Activated CD8-positive, alpha-beta T cell treated with anti-CD3 and anti-CD28 coated beads for 36 hours (primary cell): ENCODE measurements around the gene ZNF771. TPM values are rescaled to one million over a fixed set of nuclear protein-coding genes. Genes with fewer than 3 reads are reported as not detected.

ENCODE experiments used
- ATAC-seq: fragments of 200-7000 bp; cut with Tn5 transposase; one replicate; pipeline ENCODE4 v1.10.0; 2021; ENCODE audit warnings: mild to moderate bottlenecking, moderate library complexity
- CTCF ChIA-PET: fragments of 350-600 bp; sonication (Branson Sonifier 250); formaldehyde crosslinking; loops from one replicate; lab custom pipeline; 2021; ENCODE audit warnings: antibody characterized with exemption; lab: Charles Lee
- POLR2A ChIA-PET: fragments of 350-600 bp; sonication (Branson Sonifier 250); formaldehyde crosslinking; loops from one replicate; lab custom pipeline; 2021; ENCODE audit warnings: antibody characterized with exemption; lab: Charles Lee
- DNase-seq: peaks from one replicate; pipeline ENCODE4 v3.0.0-alpha.2; 2020
- H3K27ac Mint-ChIP-seq: one replicate; pipeline ENCODE4 v1.8.0; 2021; ENCODE audit warnings: mild to moderate bottlenecking, mixed read lengths
- H3K27me3 Mint-ChIP-seq: one replicate; pipeline ENCODE4 v1.8.0; 2021; ENCODE audit warnings: mixed read lengths
- H3K36me3 Mint-ChIP-seq: one replicate; pipeline ENCODE4 v1.8.0; 2021; ENCODE audit warnings: low read depth, mixed read lengths
- H3K4me1 Mint-ChIP-seq: one replicate; pipeline ENCODE4 v1.8.0; 2021; ENCODE audit warnings: low read depth, mixed read lengths
- H3K4me3 Mint-ChIP-seq: one replicate; pipeline ENCODE4 v1.8.0; 2021; ENCODE audit warnings: mild to moderate bottlenecking, moderate library complexity, mixed read lengths
- H3K9me3 Mint-ChIP-seq: one replicate; pipeline ENCODE4 v1.8.0; 2021; ENCODE audit warnings: mixed read lengths
- CTCF ChIP-seq: fragments of 200-600 bp; IDR thresholded peaks from one replicate; pipeline ENCODE4 v1.8.0; 2022; ENCODE audit warnings: antibody characterized with exemption, mild to moderate bottlenecking
- intact Hi-C: fragments of 100-400 bp; cut with micrococcal nuclease; formaldehyde crosslinking; loops from one replicate; pipeline ENCODE4 v1.10.0; 2022
- total RNA-seq, 2 experiments: library from RNA; stranded (reverse); gene quantifications; one replicate each; pipeline ENCODE4 v1.2.3, GENCODE V29; 2021

The ZNF771 gene
- total RNA-seq, 2 experiments from 2014 or later = 5.4 to 6.6 TPM

GRCh38 chr16:30369091-30369937 is 38.1 kb upstream of the ZNF771 start:
- TF ChIP-seq CTCF = no peak
- no peaks in the 10 kb centered on the region for H3K9me3 Mint-ChIP-seq
- ChIA-PET CTCF (interaction anchor here (1.2 to 1.6 kb wide), 3 partner anchors 11 to 40 kb away, joined by 3 to 7 read pairs (median 6); no protein-coding TSS in a partner anchor), POLR2A (interaction anchor here (1.0 to 8.0 kb wide), 5 partner anchors 12 to 46 kb away, joined by 3 to 73 read pairs (median 6); partner anchors contain the start of genes CD2BP2 and ZNF48)
- ATAC-seq = no peak
- no peaks in the 10 kb centered on the region for H3K27me3 Mint-ChIP-seq
- peak overlapping the region; percentile 86 for H3K27ac Mint-ChIP-seq
- peak overlapping the region; percentile 95 for H3K4me3 Mint-ChIP-seq
- intact Hi-C loops = no loop called here
- peaks cover 33% of the 10 kb centered on the region for H3K4me1 Mint-ChIP-seq
- peak; percentile 30 for DNase-seq
- H3K36me3 Mint-ChIP-seq = peaks cover 38% of the 10 kb centered on the region

DNA sequence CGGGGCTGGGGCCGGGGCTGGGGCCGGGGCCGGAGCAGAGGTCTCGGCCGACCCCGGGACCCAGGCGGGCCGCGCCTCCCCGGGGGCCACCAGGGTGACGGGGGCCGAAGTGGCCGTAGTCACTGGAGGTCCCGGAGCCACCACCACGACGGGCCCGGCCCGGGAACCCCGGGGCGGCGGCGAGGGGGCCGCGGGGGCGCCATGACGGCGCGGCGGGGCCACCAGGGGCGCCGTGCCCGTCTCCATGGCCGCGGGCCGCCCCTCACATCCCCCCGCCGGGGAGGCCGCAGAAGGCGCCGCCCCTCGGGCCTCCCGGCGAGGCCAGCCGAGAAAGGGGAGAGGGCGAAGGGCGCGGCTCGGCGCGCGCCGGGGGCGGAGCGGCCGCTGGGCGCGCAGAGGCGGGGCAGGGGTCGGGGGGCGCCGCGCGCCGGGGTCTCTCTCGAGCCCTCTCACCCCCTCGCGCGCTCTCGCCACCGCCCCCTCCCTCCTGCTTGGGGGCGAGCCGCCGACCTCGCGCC is 37.4 kb upstream of the ZNF771 start:
- ChIA-PET CTCF (interaction anchor here (1.2 to 2.3 kb wide), 4 partner anchors 11 to 39 kb away, joined by 4 to 19 read pairs (median 6); no protein-coding TSS in a partner anchor), POLR2A (interaction anchor here (1.5 to 8.0 kb wide), 2 partner anchors 13 kb away, joined by 6 to 73 read pairs; partner anchors contain the start of gene CD2BP2)
- intact Hi-C loops = loop anchor here (5.0 to 10.0 kb wide), 3 partner anchors 37 to 305 kb away; partner anchors contain the start of genes ALDOA, TBX6, YPEL3 and ZNF771
- peaks cover 31% of the 10 kb centered on the region for H3K36me3 Mint-ChIP-seq
- H3K4me3 Mint-ChIP-seq = peak overlapping the region; percentile 95
- H3K27ac Mint-ChIP-seq = no peak overlapping the region
- H3K9me3 Mint-ChIP-seq = no peaks in the 10 kb centered on the region
- H3K4me1 Mint-ChIP-seq = peaks cover 33% of the 10 kb centered on the region
- H3K27me3 Mint-ChIP-seq = no peaks in the 10 kb centered on the region
- ATAC-seq (no peak), DNase-seq (no peak)
- no peak for TF ChIP-seq CTCF

- CTCF ChIA-PET = interaction anchor here (0.8 to 2.3 kb wide), 11 partner anchors 10 to 165 kb away, joined by 3 to 19 read pairs (median 3); partner anchors contain the start of genes DCTPP1, ZNF48 and ZNF771
- DNase-seq (peak; percentile 99), ATAC-seq (peak; percentile 87)
- intact Hi-C loops = loop anchor here (5.0 to 10.0 kb wide), 3 partner anchors 37 to 306 kb away; partner anchors contain the start of genes ALDOA, TBX6, YPEL3 and ZNF771
- Mint-ChIP-seq H3K9me3 (no peaks in the 10 kb centered on the region), H3K36me3 (peaks cover 26% of the 10 kb centered on the region), H3K4me1 (peaks cover 35% of the 10 kb centered on the region), H3K27me3 (no peaks in the 10 kb centered on the region), H3K27ac (peak within 1 kb of the TSS; percentile 92), H3K4me3 (peak within 1 kb of the TSS; percentile 95)
- POLR2A ChIA-PET = interaction anchor here (0.8 to 8.0 kb wide), 7 partner anchors 12 to 326 kb away, joined by 3 to 73 read pairs (median 3); partner anchors contain the start of genes ALDOA, CD2BP2, SEPTIN1 and ZNF48
- TF ChIP-seq CTCF = no peak
Observed at GRCh38 chr16:30370456-30371247, 36.8 kb upstream of the ZNF771 start, which contains the start of gene TBC1D10B. Gene TBC1D10B (minus strand): TSS chr16:30370494. CDS start chr16:30370183, 311 bp downstream.

DNA sequence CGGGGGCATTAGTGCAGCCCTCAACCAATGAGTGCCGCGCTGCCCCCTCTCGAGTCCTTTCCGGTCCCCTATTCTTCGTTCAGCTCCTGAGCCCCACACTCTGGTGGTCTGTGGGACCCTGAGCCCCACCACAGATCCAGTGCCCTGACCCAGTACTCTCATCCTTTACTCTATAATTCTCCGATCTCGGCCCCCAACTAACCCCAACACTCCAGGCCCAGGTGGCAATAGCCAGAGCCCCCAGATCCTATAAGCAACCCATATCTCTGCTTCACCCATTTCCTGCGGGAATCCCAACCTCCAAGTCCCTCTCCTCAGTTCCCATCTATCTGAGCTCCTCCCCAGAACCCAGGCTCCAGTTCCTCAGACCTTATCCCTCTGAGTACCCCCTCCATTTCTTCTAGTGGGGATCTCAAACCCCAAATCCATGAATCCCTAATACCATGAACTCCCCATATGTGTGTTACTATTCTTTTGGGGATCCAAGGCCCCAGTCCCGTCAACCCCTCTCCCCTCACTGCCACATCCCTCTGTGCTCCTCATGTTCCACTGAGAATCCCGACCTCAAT is 36.1 kb upstream of the ZNF771 start:
- Mint-ChIP-seq H3K36me3 (peaks cover 24% of the 10 kb centered on the region), H3K27me3 (no peaks in the 10 kb centered on the region), H3K4me1 (peaks cover 33% of the 10 kb centered on the region), H3K9me3 (no peaks in the 10 kb centered on the region), H3K27ac (peak overlapping the region; percentile 92), H3K4me3 (peak overlapping the region; percentile 75)
- ATAC-seq (no peak), DNase-seq (no peak)
- POLR2A ChIA-PET = interaction anchor here (0.7 to 8.0 kb wide), 10 partner anchors 11 to 325 kb away, joined by 3 to 73 read pairs (median 3); partner anchors contain the start of genes ALDOA, CD2BP2, ITGAL and SEPTIN1
- CTCF ChIA-PET = interaction anchor here (0.7 to 2.3 kb wide), 13 partner anchors 9 to 244 kb away, joined by 3 to 19 read pairs (median 3); partner anchors contain the start of genes DCTPP1, ZNF48 and ZNF771
- TF ChIP-seq CTCF = no peak
- intact Hi-C loops = loop anchor here (5.0 to 10.0 kb wide), 3 partner anchors 36 to 307 kb away; partner anchors contain the start of genes ALDOA, TBX6, YPEL3 and ZNF771
